ENCODE data around the gene THSD7A.

- TF ChIP-seq CTCF (IDR thresholded peaks at IDR 0.05; ENCODE audit: poor library complexity, severe bottlenecking), result no peak
- TF ChIP-seq REST (IDR thresholded peaks at IDR 0.05; ENCODE audit: borderline replicate concordance), result no peak
Observed at GRCh38 chr7:11668727-11669126, 163.3 kb downstream of the THSD7A start.
